Measurements from ENCODE around the gene GNAT1. TPM values are rescaled to one million over a fixed set of nuclear protein-coding genes. Genes with fewer than 3 reads are reported as not detected.

The GNAT1 gene
- total and polyA plus RNA-seq, 2 of the 13 experiments (the other 11 are each of a cell fraction or from before 2014, with no cell fraction given) = 0.15 TPM; not detected in 1

- TF ChIP-seq AFF4 (CRISPR knock-in tag; IDR thresholded peaks at IDR 0.05) (no peak), ZNF142 (CRISPR knock-in tag; IDR thresholded peaks at IDR 0.05) (no peak), MIXL1 (CRISPR knock-in tag; IDR thresholded peaks at IDR 0.05) (no peak), THAP9 (CRISPR knock-in tag; IDR thresholded peaks at IDR 0.05; ENCODE audit: borderline replicate concordance) (no peak), TP53 (CRISPR knock-in tag; conservative IDR thresholded peaks at IDR 0.05) (no peak), PHF21A (CRISPR knock-in tag; IDR thresholded peaks at IDR 0.05) (no peak), ZNF329 (CRISPR knock-in tag; IDR thresholded peaks at IDR 0.05; ENCODE audit: low read depth) (no peak)
- TF ChIP-seq, protein P1, sequence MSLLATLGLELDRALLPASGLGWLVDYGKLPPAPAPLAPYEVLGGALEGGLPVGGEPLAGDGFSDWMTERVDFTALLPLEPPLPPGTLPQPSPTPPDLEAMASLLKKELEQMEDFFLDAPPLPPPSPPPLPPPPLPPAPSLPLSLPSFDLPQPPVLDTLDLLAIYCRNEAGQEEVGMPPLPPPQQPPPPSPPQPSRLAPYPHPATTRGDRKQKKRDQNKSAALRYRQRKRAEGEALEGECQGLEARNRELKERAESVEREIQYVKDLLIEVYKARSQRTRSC (CRISPR knock-in tag; IDR thresholded peaks at IDR 0.05; ENCODE audit: low read depth) = no peak
Measured at GRCh38 chr3:50192124-50192523, 714 bp downstream of the GNAT1 start (continued).

All from HepG2 (cell line).